Measurements from ENCODE around the gene PANK4.
A peak's percentile ranks its signal among the peaks of the same experiment; 100 is the strongest.

PANK4 gene

GRCh38 chr1:2508751-2509150 is 17.6 kb downstream of the PANK4 start:
- no peak for DNase-seq

- DNase-seq: no peak
Measured at GRCh38 chr1:2508180-2508579, 18.2 kb downstream of the PANK4 start.

GRCh38 chr1:2507744-2508155 is 18.6 kb downstream of the PANK4 start:
- DNase-seq: no peak

- DNase-seq: no peak
Measured at GRCh38 chr1:2506901-2507565, 19.4 kb downstream of the PANK4 start.

GRCh38 chr1:2506007-2506860 is 20.2 kb downstream of the PANK4 start:
- DNase-seq: no peak

GRCh38 chr1:2505461-2505994 is 20.9 kb downstream of the PANK4 start:
- DNase-seq: no peak

- no peak for DNase-seq
Measured at GRCh38 chr1:2504949-2505272, 21.5 kb downstream of the PANK4 start.

GRCh38 chr1:2504225-2504948 is 22.0 kb downstream of the PANK4 start:
- no peak for DNase-seq

- no peak for DNase-seq
Measured at GRCh38 chr1:2503554-2504224, 22.7 kb downstream of the PANK4 start.

GRCh38 chr1:2502661-2503553 is 23.5 kb downstream of the PANK4 start:
- no peak for DNase-seq

- no peak for DNase-seq
Measured at GRCh38 chr1:2502210-2502609, 24.2 kb downstream of the PANK4 start.

- DNase-seq: no peak
Measured at GRCh38 chr1:2501820-2502119, 24.6 kb downstream of the PANK4 start.

GRCh38 chr1:2501041-2501819 is 25.2 kb downstream of the PANK4 start:
- DNase-seq: no peak

- DNase-seq: no peak
Measured at GRCh38 chr1:2499986-2500596, 26.3 kb downstream of the PANK4 start.

GRCh38 chr1:2499260-2499659 is 27.1 kb downstream of the PANK4 start:
- peak; percentile 44 for DNase-seq

GRCh38 chr1:2498648-2499047 is 27.7 kb downstream of the PANK4 start:
- DNase-seq: no peak

- no peak for DNase-seq
Measured at GRCh38 chr1:2497891-2498290, 28.5 kb downstream of the PANK4 start.

- no peak for DNase-seq
Measured at GRCh38 chr1:2496746-2497145, 29.6 kb downstream of the PANK4 start.

- DNase-seq: peak; percentile 54
Measured at GRCh38 chr1:2496087-2496622, 30.2 kb downstream of the PANK4 start.

- no peak for DNase-seq
Measured at GRCh38 chr1:2495546-2495945, 30.9 kb downstream of the PANK4 start.

- DNase-seq: peak; percentile 58
Measured at GRCh38 chr1:2495026-2495425, 31.4 kb downstream of the PANK4 start.

Measured in RPMI8226 (cell line).